ENCODE measurements around the gene ALS2.
"Not testable (repeated sequence)": the region's sequence is repeated elsewhere in the genome, so short reads cannot be mapped to it uniquely, and the experiment has no call there.

Gene ALS2

DNA sequence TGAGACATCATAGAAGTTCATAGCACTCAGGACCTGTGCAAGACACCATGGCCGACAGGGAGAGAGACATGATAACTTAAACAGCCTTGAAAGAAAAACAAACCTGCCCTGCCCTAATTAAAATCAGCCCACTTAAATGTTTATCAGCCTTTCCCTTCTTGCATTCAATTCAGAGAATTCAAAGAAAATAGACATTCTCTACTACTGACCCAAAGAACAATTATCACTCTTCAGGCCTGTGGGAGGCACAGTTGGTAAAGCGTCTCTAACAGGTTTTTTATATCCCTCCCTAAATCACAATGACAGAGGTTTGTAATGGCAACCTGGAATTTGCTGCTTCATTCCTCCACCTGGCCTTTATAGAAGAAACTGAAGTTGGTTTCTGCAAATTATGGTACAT, 27.3 kb upstream of the ALS2 start:
- Mint-ChIP-seq H3K4me3 (peak overlapping the region; percentile 41 to 61 (median 57)), H3K4me1 (peaks cover 59% of the 10 kb centered on the region)
- TF ChIP-seq, protein P1, sequence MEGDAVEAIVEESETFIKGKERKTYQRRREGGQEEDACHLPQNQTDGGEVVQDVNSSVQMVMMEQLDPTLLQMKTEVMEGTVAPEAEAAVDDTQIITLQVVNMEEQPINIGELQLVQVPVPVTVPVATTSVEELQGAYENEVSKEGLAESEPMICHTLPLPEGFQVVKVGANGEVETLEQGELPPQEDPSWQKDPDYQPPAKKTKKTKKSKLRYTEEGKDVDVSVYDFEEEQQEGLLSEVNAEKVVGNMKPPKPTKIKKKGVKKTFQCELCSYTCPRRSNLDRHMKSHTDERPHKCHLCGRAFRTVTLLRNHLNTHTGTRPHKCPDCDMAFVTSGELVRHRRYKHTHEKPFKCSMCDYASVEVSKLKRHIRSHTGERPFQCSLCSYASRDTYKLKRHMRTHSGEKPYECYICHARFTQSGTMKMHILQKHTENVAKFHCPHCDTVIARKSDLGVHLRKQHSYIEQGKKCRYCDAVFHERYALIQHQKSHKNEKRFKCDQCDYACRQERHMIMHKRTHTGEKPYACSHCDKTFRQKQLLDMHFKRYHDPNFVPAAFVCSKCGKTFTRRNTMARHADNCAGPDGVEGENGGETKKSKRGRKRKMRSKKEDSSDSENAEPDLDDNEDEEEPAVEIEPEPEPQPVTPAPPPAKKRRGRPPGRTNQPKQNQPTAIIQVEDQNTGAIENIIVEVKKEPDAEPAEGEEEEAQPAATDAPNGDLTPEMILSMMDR (IDR thresholded peaks at IDR 0.05; ENCODE audit: unreplicated experiment in 3 of 3): no peak

DNA sequence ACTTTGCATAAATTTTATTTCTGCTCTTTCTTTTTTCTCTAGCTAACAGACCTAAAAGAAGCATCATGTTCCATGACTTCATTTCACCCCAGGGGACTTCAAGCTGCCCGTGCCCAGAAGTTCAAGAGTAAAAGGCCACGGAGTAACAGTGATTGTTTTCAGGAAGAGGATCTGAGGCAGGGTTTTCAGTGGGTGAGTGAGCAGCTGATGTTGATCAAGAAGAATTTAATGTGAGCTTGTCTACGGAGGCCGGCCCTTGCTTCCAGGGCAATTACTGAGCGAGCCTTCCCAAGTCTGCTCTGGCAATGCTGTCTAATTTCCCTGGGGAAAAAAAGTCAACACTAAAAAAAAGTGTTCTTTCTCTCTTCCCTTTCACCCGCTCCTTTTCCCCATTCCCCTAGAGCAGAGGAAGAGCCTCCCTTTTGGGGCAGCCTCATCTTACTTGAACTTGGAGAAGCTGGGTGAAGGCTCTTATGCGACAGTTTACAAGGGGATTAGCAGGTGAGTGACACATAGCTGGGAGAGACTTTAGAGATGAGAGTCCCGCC, 26.8 kb upstream of the ALS2 start:
- TF ChIP-seq, protein P1 (IDR thresholded peaks at IDR 0.05; ENCODE audit: unreplicated experiment in 3 of 3): no peak

More for the DNA sequence above, 27.3 kb upstream of the ALS2 start:
- H3K36me3 Mint-ChIP-seq (ENCODE audit: low read depth): no peaks in the 10 kb centered on the region
- no peaks in the 10 kb centered on the region for H3K9me3 Mint-ChIP-seq
- no peaks in the 10 kb centered on the region for H3K27me3 Mint-ChIP-seq (ENCODE audit: low read depth)
- peak overlapping the region; percentile 93 to 96 (median 95) for H3K27ac Mint-ChIP-seq

DNA sequence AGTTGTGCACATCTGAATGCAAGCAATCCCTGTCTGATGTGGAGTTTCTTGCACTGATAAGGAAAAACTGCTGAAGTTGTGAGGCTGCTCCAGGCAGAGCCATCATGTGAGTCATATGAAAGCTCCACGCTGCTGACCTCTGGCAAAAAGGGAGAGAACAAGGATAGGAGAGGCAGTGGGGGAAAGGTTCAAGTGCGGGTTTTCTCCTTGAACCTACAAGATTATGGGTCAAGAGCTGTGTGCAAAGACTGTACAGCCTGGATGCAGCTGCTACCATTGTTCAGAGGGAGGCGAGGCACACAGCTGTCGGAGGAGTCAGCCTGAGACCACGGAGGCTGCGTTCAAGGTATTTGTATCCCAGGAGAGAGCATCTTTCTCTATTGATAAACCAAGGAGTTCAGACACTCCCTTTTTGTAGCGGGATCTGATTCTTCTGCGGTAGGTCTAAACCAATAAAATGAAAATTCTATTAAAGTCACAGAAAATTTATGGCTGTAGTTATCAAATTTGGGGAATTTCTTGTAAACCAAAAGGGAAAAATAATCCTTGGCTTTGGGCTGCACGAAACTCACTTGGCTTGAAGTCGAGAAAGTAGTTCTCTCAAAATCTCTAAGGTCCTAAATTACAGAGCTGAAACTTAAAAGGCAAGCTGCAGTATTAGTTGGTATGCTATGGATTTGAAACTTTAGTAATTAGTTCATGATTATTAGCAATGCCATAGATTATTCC, 25.9 kb upstream of the ALS2 start, which contains the start of gene CDK15:
CDK15 (plus strand) TSS at position 96 of the 729 bp plus-strand sequence; CDS start at position 224, 128 bp downstream.
- Mint-ChIP-seq H3K36me3 (ENCODE audit: low read depth) (no peaks in the 10 kb centered on the region), H3K4me3 (peak within 1 kb of the TSS; percentile 56 to 62 (median 61)), H3K9me3 (peaks cover 3% of the 10 kb centered on the region), H3K4me1 (peaks cover 54% of the 10 kb centered on the region), H3K27ac (peak within 1 kb of the TSS; percentile 93 to 96 (median 95)), H3K27me3 (ENCODE audit: low read depth) (no peaks in the 10 kb centered on the region)
- TF ChIP-seq, protein P1 (IDR thresholded peaks at IDR 0.05; ENCODE audit: unreplicated experiment in 3 of 3): no peak

More for the DNA sequence above, 26.8 kb upstream of the ALS2 start:
- no peaks in the 10 kb centered on the region for H3K9me3 Mint-ChIP-seq
- H3K4me3 Mint-ChIP-seq: peak overlapping the region; percentile 41 to 61 (median 57)
- no peaks in the 10 kb centered on the region for H3K36me3 Mint-ChIP-seq (ENCODE audit: low read depth)
- H3K27me3 Mint-ChIP-seq (ENCODE audit: low read depth): no peaks in the 10 kb centered on the region
- peak overlapping the region; percentile 93 to 96 (median 95) for H3K27ac Mint-ChIP-seq
- peaks cover 55% of the 10 kb centered on the region for H3K4me1 Mint-ChIP-seq

DNA sequence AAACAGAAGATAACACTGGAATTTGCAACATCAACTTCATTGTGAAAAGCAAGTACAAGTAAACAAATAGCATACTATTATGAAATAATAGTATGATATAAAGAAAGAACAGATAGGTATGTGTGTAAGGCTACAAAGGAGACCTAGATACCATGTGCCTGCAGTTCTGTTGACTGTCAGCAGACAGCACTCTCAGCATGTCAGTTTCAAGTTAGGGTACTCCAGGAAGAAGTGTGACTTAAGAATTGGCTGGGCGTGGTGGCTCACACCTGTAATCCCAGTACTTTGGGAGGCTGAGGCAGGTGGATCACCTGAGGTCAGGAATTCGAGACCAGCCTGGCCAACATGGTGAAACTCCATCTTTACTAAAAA, 18.2 kb upstream of the ALS2 start:
- TF ChIP-seq, protein P1 (IDR thresholded peaks at IDR 0.05; ENCODE audit: unreplicated experiment in 3 of 3): peak; percentile 34 to 47 (median 44)
- peak overlapping the region; percentile 54 to 70 (median 58) for H3K27ac Mint-ChIP-seq
- not testable (repeated sequence) for H3K4me3 Mint-ChIP-seq; H3K36me3 Mint-ChIP-seq (ENCODE audit: low read depth); H3K27me3 Mint-ChIP-seq (ENCODE audit: low read depth); H3K9me3 Mint-ChIP-seq
- H3K4me1 Mint-ChIP-seq: peaks cover 24% of the 10 kb centered on the region

DNA sequence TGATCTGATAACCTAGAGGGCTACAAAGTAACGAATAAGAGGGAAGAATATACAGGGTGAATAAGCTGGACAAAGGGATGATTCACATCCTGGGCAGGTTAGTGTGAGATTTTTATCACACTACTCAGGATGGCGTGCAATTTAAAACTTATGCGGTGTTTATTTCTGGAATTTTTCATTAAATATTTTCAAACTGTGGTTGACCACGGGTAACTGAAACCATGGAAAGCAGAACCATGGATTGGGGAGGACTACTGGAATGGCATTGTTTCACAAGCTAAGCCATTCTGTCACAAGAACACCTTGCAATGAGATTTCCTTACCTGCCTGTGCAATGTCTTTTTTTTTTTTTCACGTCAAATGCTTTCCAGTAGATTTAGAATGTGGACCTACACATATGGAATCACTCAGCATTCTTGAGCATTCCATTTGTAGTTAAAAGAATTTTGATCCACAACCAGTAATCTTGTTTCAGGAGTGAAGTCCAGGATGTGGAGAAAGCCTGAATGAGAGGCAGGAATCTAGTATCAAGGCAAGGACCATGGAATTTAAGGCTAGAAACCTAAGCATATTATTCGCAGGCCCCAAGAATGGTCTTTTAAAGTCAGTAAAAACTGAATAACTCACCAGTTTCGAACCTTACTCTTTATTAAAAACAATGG, 17.6 kb upstream of the ALS2 start:
- Mint-ChIP-seq H3K27me3 (ENCODE audit: low read depth) (no peaks in the 10 kb centered on the region), H3K4me1 (peaks cover 27% of the 10 kb centered on the region), H3K36me3 (ENCODE audit: low read depth) (no peaks in the 10 kb centered on the region), H3K27ac (peak overlapping the region; percentile 54 to 70 (median 58)), H3K9me3 (peaks cover 3% of the 10 kb centered on the region), H3K4me3 (no peak overlapping the region)
- TF ChIP-seq, protein P1 (IDR thresholded peaks at IDR 0.05; ENCODE audit: unreplicated experiment in 3 of 3): no peak
